Hematopoietic multipotent progenitor cell treated with erythropoietin and hydrocortisone succinate and interleukin-3 and kit ligand, for 15 days (in vitro differentiated cells): ENCODE data around the gene HNF1B.

Source experiments
- DNase-seq: peaks from one replicate; pipeline ENCODE4 v3.0.0-alpha.2; 2015; ENCODE audit warnings: low spot score

HNF1B gene

GRCh38 chr17:37761059-37761458, 16.2 kb upstream of the HNF1B start:
- DNase-seq: no peak

- no peak for DNase-seq
These were observed 14.3 kb upstream of the HNF1B start for GRCh38 chr17:37759014-37759637.

GRCh38 chr17:37756051-37756450, 11.2 kb upstream of the HNF1B start:
- no peak for DNase-seq

GRCh38 chr17:37755455-37755854, 10.6 kb upstream of the HNF1B start:
- no peak for DNase-seq

GRCh38 chr17:37754363-37754762, 9.5 kb upstream of the HNF1B start:
- no peak for DNase-seq

- DNase-seq: no peak
These were observed 7.6 kb upstream of the HNF1B start for GRCh38 chr17:37752482-37752881.

- DNase-seq: no peak
These were observed 6.1 kb upstream of the HNF1B start for GRCh38 chr17:37750768-37751475.

GRCh38 chr17:37750292-37750691, 5.4 kb upstream of the HNF1B start:
- no peak for DNase-seq

GRCh38 chr17:37747222-37747621, 2.4 kb upstream of the HNF1B start:
- DNase-seq: no peak

GRCh38 chr17:37746617-37747016, 1.8 kb upstream of the HNF1B start:
- DNase-seq: no peak

- no peak for DNase-seq
These were observed 1.1 kb upstream of the HNF1B start for GRCh38 chr17:37745801-37746426.

GRCh38 chr17:37744633-37744927, 279 bp downstream of the HNF1B start:
- no peak for DNase-seq

GRCh38 chr17:37743875-37744632, 805 bp downstream of the HNF1B start:
- no peak for DNase-seq

- no peak for DNase-seq
These were observed 1.3 kb downstream of the HNF1B start for GRCh38 chr17:37743612-37743874.

GRCh38 chr17:37742762-37743611, 1.9 kb downstream of the HNF1B start:
- DNase-seq: no peak

- no peak for DNase-seq
These were observed 2.6 kb downstream of the HNF1B start for GRCh38 chr17:37742116-37742761.

- no peak for DNase-seq
These were observed 3.3 kb downstream of the HNF1B start for GRCh38 chr17:37741341-37742115.

- no peak for DNase-seq
These were observed 3.9 kb downstream of the HNF1B start for GRCh38 chr17:37740915-37741314.

- no peak for DNase-seq
These were observed 6.9 kb downstream of the HNF1B start for GRCh38 chr17:37737971-37738370.

- DNase-seq: no peak
These were observed 7.8 kb downstream of the HNF1B start for GRCh38 chr17:37737081-37737480.

- DNase-seq: no peak
These were observed 8.4 kb downstream of the HNF1B start for GRCh38 chr17:37736428-37736827.
